Measurements from ENCODE around the gene CEP78.
"Not testable (repeated sequence)": the region's sequence is repeated elsewhere in the genome, so short reads cannot be mapped to it uniquely, and the experiment has no call there.

CEP78 gene

DNA sequence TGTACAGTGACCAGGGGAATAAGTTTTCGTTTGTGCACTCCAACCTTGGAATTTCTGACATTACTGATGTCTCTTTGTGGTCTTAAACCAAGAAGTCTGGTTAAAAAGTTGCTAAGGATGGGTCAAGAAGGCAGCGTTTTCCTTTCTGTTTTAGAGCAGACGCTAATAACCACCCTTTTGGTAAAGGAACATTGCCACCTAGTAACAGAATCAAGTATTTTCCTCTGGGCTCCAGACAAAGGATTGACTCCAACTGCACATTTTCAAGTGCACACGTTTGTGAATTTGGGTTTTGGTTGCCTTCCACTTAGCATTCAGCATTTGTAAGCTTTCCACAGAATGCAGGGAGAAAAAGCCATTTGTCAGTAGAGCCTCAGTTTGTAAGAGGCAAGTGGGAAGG, 22.2 kb upstream of the CEP78 start:
- no peaks in the 10 kb centered on the region for H3K9me3 ChIP-seq (ENCODE audit: low read length)
- H3K4me3 ChIP-seq (ENCODE audit: low read length): no peak overlapping the region
- no peaks in the 10 kb centered on the region for H3K36me3 ChIP-seq (ENCODE audit: insufficient read depth, low read length)

DNA sequence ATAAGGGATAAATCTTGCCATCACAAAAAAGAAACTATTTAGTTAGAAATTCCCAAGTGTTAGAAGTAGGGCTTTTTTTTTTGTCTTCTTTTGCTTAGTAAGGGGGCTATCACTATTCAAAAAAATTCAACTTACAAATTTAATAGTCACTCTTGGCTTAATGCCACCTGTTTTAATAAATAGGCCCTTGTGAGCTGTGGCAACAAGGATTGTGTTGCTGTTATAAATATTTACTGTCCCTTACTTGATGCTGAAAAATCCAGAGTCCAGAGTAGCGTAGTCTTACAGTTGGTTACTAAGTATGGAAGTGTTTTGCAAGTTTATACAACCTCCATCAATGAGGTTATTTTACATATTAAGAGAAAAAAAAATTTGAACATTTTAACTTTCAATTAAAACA, 21.4 kb upstream of the CEP78 start:
- Histone ChIP-seq H3K4me1 (ENCODE audit: insufficient read depth, low read length) (no peaks in the 10 kb centered on the region), H3K4me3 (ENCODE audit: low read length) (no peak overlapping the region), H3K9me3 (ENCODE audit: low read length) (no peaks in the 10 kb centered on the region), H3K27me3 (ENCODE audit: insufficient read depth, low read length) (no peaks in the 10 kb centered on the region), H2AFZ (ENCODE audit: low read depth, low read length) (peak overlapping the region; percentile 33), H3K36me3 (ENCODE audit: insufficient read depth, low read length) (no peaks in the 10 kb centered on the region)

More for the DNA sequence above, 22.2 kb upstream of the CEP78 start:
- Histone ChIP-seq H3K4me1 (ENCODE audit: insufficient read depth, low read length) (no peaks in the 10 kb centered on the region), H2AFZ (ENCODE audit: low read depth, low read length) (peak overlapping the region; percentile 33), H3K27me3 (ENCODE audit: insufficient read depth, low read length) (no peaks in the 10 kb centered on the region)

DNA sequence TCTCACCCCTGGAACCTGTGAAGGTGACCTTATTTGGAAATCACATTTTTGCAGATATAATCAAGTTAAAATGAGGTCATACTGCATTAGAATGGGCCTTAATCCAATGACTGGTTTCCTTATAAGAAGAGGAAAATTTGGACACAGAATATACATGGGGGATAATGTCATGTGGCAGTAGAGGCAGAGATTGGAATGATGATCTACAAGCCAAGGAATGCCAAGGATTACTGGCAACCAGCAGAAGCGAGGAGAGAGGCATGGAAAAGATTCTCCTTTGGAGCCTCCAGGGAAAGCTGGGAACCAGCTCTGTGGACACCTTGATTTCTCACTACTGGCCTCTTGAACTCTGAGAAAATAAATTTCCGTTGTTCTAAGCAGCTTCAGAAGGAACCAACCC, 20.2 kb upstream of the CEP78 start:
- Histone ChIP-seq H3K4me1 (ENCODE audit: insufficient read depth, low read length) (no peaks in the 10 kb centered on the region), H2AFZ (ENCODE audit: low read depth, low read length) (no peak overlapping the region), H3K27me3 (ENCODE audit: insufficient read depth, low read length) (no peaks in the 10 kb centered on the region), H3K36me3 (ENCODE audit: insufficient read depth, low read length) (no peaks in the 10 kb centered on the region), H3K4me3 (ENCODE audit: low read length) (no peak overlapping the region), H3K9me3 (ENCODE audit: low read length) (no peaks in the 10 kb centered on the region)

DNA sequence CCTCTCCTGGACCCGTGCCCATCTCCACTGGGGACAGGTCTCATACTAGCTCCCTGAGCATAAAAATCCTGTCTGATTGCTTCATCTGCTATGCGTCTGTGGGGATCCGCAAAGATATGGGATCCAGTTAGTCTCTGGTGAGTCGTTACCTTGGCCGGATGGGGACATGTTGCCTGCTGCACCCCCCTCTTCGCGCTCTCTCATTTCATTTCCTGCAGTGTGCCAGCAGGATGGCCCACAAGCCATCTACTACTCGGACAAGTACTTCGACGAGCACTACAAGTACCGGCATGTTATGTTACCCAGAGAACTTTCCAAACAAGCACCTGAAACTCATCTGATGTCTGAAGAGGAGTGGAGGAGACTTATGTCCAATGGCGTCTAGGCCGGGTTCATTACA, 17.0 kb upstream of the CEP78 start:
- no peaks in the 10 kb centered on the region for H3K27me3 ChIP-seq (ENCODE audit: insufficient read depth, low read length)
- H3K36me3 ChIP-seq (ENCODE audit: insufficient read depth, low read length): no peaks in the 10 kb centered on the region
- peaks cover 2% of the 10 kb centered on the region for H3K9me3 ChIP-seq (ENCODE audit: low read length)
- H3K4me1 ChIP-seq (ENCODE audit: insufficient read depth, low read length): no peaks in the 10 kb centered on the region
- no peak overlapping the region for H3K4me3 ChIP-seq (ENCODE audit: low read length)
- H2AFZ ChIP-seq (ENCODE audit: low read depth, low read length): no peak overlapping the region

DNA sequence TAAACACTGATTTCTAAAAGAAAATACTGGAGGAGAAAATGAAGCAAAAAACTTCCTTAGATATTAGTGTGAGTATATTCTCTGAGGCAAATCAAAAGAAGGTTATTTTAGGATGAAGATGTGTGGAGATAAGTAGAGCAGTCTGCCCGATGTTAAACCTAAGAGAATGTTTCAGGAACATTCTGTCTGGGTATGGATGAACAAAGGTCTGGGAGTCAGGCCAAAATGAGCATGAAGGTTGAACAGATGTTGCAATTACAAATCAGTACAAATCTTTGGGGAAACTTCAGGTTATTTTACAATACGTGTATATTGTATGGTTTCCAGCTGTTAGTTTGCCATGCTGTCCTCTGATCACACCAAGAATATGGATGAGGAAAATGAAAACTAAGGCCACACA, 14.4 kb upstream of the CEP78 start:
- Histone ChIP-seq H3K9me3 (ENCODE audit: low read length) (peaks cover 2% of the 10 kb centered on the region), H3K4me3 (ENCODE audit: low read length) (no peak overlapping the region), H3K27me3 (ENCODE audit: insufficient read depth, low read length) (no peaks in the 10 kb centered on the region), H3K4me1 (ENCODE audit: insufficient read depth, low read length) (no peaks in the 10 kb centered on the region), H2AFZ (ENCODE audit: low read depth, low read length) (no peak overlapping the region), H3K36me3 (ENCODE audit: insufficient read depth, low read length) (no peaks in the 10 kb centered on the region)

DNA sequence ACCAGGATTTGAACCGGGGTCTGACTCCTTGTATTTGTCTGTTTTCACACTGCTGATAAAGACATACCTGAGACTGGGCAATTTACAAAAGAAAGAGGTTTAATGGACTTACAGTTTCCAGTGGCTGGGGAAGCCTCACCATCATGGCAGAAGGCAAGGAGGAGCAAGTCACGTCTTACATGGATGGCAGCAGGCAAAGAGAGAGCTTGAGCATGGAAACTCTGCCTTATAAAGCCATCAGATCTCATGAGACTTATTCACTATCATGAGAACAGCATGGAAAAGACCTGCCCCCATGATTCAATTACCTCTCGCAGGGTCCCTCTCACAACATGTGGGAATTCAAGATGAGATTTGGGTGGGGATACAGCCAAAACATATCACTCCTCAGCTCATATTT, 14.0 kb upstream of the CEP78 start:
- not testable (repeated sequence) for H3K36me3 ChIP-seq (ENCODE audit: insufficient read depth, low read length); H2AFZ ChIP-seq (ENCODE audit: low read depth, low read length); H3K9me3 ChIP-seq (ENCODE audit: low read length); H3K4me3 ChIP-seq (ENCODE audit: low read length); H3K4me1 ChIP-seq (ENCODE audit: insufficient read depth, low read length); H3K27me3 ChIP-seq (ENCODE audit: insufficient read depth, low read length)

DNA sequence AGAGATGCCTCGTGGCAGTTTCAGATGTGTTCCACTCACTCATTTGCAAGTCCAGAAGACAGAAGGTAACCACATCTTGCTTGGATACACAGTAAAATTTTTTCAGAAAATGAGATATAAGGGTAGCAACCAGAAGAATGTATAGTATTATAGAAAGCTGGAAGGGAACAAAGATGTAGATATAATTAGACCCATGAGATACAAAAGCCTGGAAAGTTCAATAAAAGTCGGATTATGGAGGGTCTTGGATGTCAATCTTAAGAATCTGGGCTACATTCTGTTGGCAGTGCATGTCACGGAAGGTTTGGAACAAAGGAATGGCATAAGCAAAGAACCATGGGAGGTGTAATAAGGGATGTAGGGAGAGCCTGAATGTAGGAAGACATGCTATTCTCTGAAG, 5.1 kb upstream of the CEP78 start:
- H3K27me3 ChIP-seq (ENCODE audit: insufficient read depth, low read length): no peaks in the 10 kb centered on the region
- no peaks in the 10 kb centered on the region for H3K9me3 ChIP-seq (ENCODE audit: low read length)

DNA sequence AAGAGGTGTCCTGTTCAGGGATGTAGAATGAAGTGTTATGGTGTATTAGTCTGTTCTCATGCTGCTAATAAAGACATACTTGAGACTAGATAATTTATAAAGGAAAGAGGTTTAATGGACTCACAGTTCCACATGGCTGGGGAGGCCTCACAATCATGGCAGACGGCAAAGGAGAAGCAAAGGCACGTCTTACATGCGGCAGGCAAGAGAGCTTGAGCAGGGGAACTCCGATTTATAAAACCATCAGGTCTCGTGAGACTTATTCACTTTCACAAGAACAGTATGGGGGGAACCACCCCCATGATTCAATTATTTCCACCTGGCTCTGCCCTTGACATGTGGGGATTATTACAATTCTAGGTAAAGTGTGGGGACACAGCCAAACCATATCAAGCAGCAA, 3.4 kb upstream of the CEP78 start:
- H3K4me3 ChIP-seq (ENCODE audit: low read length); H2AFZ ChIP-seq (ENCODE audit: low read depth, low read length); H3K36me3 ChIP-seq (ENCODE audit: insufficient read depth, low read length); H3K27me3 ChIP-seq (ENCODE audit: insufficient read depth, low read length); H3K9me3 ChIP-seq (ENCODE audit: low read length): not testable (repeated sequence)
- peaks cover 11% of the 10 kb centered on the region for H3K4me1 ChIP-seq (ENCODE audit: insufficient read depth, low read length)

More for the DNA sequence above, 5.1 kb upstream of the CEP78 start:
- H3K4me1 ChIP-seq (ENCODE audit: insufficient read depth, low read length): peaks cover 9% of the 10 kb centered on the region
- no peak overlapping the region for H2AFZ ChIP-seq (ENCODE audit: low read depth, low read length)
- H3K4me3 ChIP-seq (ENCODE audit: low read length): no peak overlapping the region
- no peaks in the 10 kb centered on the region for H3K36me3 ChIP-seq (ENCODE audit: insufficient read depth, low read length)

DNA sequence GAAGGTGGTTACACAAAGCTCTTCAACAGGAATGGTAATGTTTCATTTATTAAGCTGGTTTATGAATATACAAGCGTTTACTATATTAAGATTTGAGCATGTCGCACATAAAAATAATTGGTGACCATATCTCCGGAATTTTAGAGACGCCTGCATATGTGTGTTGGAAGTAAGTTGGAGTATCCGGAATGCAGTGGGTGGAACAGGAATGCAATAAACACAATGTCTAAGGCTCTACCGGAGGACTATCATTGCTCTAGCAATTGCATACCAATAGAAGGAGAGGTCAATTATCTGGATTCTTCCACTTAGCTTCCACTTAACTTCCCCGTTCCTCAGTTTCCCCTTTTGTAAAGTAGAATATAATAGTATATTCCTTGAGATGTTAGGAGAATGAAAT, 1.1 kb upstream of the CEP78 start:
- no peaks in the 10 kb centered on the region for H3K27me3 ChIP-seq (ENCODE audit: insufficient read depth, low read length)
- no peaks in the 10 kb centered on the region for H3K9me3 ChIP-seq (ENCODE audit: low read length)
- H3K4me3 ChIP-seq (ENCODE audit: low read length): peak overlapping the region; percentile 79
- H2AFZ ChIP-seq (ENCODE audit: low read depth, low read length): peak overlapping the region; percentile 98
- peaks cover under 1% of the 10 kb centered on the region for H3K36me3 ChIP-seq (ENCODE audit: insufficient read depth, low read length)
- peaks cover 14% of the 10 kb centered on the region for H3K4me1 ChIP-seq (ENCODE audit: insufficient read depth, low read length)

DNA sequence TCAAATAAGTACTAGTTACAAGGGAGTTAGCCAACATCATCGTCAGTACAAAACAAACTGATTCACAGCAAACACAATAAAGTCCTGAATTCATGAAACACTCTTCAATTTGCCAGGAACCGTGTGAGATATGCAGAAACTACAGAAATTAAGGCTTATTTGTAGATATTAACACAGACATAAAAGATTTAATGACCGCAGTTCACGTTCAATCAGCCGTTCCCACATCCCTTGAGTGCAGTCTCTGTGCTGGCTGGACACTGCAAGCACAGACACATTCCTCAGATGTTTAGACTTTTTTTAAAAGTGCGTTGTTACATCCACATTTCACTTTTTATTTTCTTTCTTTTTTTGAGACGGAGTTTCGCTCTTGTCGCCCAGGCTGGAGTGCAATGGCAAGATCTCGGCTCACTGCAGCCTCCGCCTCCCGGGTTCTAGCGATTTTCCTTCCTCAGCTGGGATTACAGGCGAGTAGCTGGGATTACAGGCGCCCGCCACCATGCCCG, 566 bp upstream of the CEP78 start:
- peaks cover 6% of the 10 kb centered on the region for H3K36me3 ChIP-seq (ENCODE audit: insufficient read depth, low read length)
- H3K4me3 ChIP-seq (ENCODE audit: low read length): peak overlapping the region; percentile 79
- no peaks in the 10 kb centered on the region for H3K9me3 ChIP-seq (ENCODE audit: low read length)
- no peaks in the 10 kb centered on the region for H3K27me3 ChIP-seq (ENCODE audit: insufficient read depth, low read length)
- H3K4me1 ChIP-seq (ENCODE audit: insufficient read depth, low read length): peaks cover 14% of the 10 kb centered on the region
- peak overlapping the region; percentile 98 for H2AFZ ChIP-seq (ENCODE audit: low read depth, low read length)

DNA sequence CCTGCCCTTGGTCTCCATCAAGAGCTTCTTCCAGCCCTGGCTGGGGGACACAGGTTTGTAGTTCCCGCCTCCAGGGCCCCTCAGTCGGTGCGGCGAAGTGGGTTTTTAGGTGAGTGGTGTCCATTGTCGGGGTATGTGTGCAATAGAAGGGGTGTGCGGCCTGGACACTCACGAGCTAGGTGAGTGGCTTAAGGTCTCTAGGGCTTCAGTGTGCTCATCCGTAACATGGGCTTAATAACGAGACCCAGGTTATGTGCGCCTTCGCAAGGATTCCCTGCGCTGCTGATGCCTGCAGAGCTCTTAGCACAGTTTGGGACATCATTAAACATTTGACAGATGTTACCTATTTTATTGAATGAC, 656 bp downstream of the CEP78 start:
- Histone ChIP-seq H3K36me3 (ENCODE audit: insufficient read depth, low read length) (peaks cover 15% of the 10 kb centered on the region), H2AFZ (ENCODE audit: low read depth, low read length) (peak overlapping the region; percentile 98), H3K4me3 (ENCODE audit: low read length) (peak overlapping the region; percentile 79), H3K9me3 (ENCODE audit: low read length) (no peaks in the 10 kb centered on the region), H3K4me1 (ENCODE audit: insufficient read depth, low read length) (peaks cover 11% of the 10 kb centered on the region), H3K27me3 (ENCODE audit: insufficient read depth, low read length) (no peaks in the 10 kb centered on the region)

DNA sequence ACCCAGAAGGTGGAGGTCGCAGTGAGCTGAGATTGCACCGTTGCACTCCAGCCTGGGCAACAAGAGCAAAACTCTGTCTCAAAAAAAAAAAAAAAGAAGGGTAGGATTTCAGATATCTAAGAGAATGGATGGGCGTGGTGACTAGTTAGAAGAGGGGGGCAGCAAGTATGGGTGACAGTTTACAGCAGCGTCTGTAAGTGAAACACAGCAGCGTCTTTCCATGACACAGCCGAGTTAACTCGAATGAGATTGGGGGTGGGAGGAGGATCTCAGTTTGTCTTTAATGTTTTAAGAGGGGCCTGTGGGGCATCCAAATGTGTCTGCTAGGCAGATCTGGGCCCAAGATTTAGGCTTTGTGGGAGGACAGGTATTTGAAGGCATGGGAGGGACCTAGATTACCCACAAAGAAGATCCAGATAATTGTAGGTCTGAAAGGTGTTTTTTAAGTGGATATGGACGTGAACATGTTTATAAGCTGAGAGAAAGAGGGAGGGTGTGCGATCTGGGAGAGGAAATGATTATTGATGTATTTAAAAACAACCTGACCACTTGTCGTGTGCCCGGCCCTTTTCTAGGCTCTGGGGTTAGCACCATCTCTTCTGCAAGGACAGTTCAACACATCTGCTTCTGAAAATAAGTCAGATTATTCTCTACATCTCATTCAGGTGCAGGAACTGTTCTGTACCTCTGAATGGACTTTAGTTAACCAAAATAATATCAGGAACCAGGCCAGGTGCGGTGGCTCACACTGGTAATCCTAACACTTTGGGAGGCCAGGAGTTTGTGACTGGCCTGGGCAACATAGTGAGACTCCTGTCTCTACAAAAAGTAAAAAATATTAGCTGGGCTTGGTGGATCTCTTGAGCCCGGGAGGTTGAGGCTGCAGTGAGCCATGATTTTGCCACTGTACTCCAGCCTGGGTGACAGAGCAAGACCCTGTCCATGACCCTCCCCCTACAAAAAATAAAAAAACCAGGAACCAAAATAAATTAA, 2.5 kb downstream of the CEP78 start:
- Histone ChIP-seq H3K4me1 (ENCODE audit: insufficient read depth, low read length) (peaks cover 11% of the 10 kb centered on the region), H2AFZ (ENCODE audit: low read depth, low read length) (no peak overlapping the region), H3K4me3 (ENCODE audit: low read length) (no peak overlapping the region), H3K9me3 (ENCODE audit: low read length) (no peaks in the 10 kb centered on the region), H3K36me3 (ENCODE audit: insufficient read depth, low read length) (peaks cover 28% of the 10 kb centered on the region), H3K27me3 (ENCODE audit: insufficient read depth, low read length) (no peaks in the 10 kb centered on the region)

DNA sequence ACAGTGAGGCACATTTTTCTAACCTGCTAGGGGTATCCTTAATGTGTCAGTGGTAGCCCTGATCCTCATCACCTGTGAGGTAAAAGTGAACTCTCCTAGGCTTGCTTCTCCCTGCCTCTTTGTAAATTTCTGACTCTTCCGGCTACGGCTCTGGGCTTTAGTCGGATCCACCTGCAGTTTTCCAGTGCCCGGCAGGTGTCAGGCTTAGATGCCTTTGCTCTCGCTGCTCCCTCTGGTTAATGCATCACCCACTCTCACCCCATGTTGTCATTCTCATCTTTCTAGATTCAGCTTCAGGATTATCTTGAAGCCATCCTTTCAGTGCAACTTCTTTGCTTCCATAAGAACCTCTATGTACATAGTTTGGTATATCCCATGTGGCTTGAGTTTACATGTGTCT, 3.6 kb downstream of the CEP78 start:
- H3K9me3 ChIP-seq (ENCODE audit: low read length): no peaks in the 10 kb centered on the region
- H3K27me3 ChIP-seq (ENCODE audit: insufficient read depth, low read length): no peaks in the 10 kb centered on the region
- H3K4me1 ChIP-seq (ENCODE audit: insufficient read depth, low read length): peaks cover 11% of the 10 kb centered on the region
- H3K36me3 ChIP-seq (ENCODE audit: insufficient read depth, low read length): peaks cover 38% of the 10 kb centered on the region
- H3K4me3 ChIP-seq (ENCODE audit: low read length): no peak overlapping the region
- H2AFZ ChIP-seq (ENCODE audit: low read depth, low read length): no peak overlapping the region
